Large intestine (tissue), 3 donors: Measurements from ENCODE around the gene ATXN7. TPM values are rescaled to one million over a fixed set of nuclear protein-coding genes. Genes with fewer than 3 reads are reported as not detected.

ENCODE experiments used
- DNase-seq, 2 donors: peaks; one replicate each; pipeline versions ENCODE4 v3.0.0 to v3.0.0-alpha.2; 2013
- H3K27ac ChIP-seq: one replicate; pipeline ENCODE4 v1.5.1; 2013; ENCODE audit warnings: low read length
- H3K27me3 ChIP-seq: 2 replicates; pipeline ENCODE4 v1.6.1; 2013; ENCODE audit warnings: low read length; ENCODE audit not compliant: control insufficient read depth, insufficient read depth
- H3K36me3 ChIP-seq: 2 replicates; pipeline ENCODE4 v1.6.1; 2013; ENCODE audit warnings: low read length; ENCODE audit not compliant: control insufficient read depth, insufficient read depth
- H3K4me1 ChIP-seq: one replicate; pipeline ENCODE4 v1.6.1; 2013; ENCODE audit warnings: low read length; ENCODE audit not compliant: control insufficient read depth, insufficient read depth
- H3K4me3 ChIP-seq: one replicate; pipeline ENCODE4 v1.5.1; 2013; ENCODE audit warnings: low read length
- H3K9me3 ChIP-seq: one replicate; pipeline ENCODE4 v1.6.1; 2013; ENCODE audit warnings: mild to moderate bottlenecking, low read depth, low read length, moderate library complexity; ENCODE audit not compliant: control insufficient read depth
- WGBS: methylation state at CpG from one replicate; pipeline ENCODE4 v1.1.5; 2013; ENCODE audit warnings: low lambda C conversion rate; ENCODE audit not compliant: insufficient coverage; 5-methylcytosine and 5-hydroxymethylcytosine counted together
- polyA plus RNA-seq: library from polyadenylated mRNA; unstranded; fragments of 120-200 nt; gene quantifications from one replicate; pipeline ENCODE4 v1.2.1, GENCODE V29; 2013

Gene ATXN7
- polyA plus RNA-seq, 1 donor: 21.0 TPM

GRCh38 chr3:63905731-63906620 is 42.3 kb downstream of the ATXN7 start:
- H3K9me3 ChIP-seq: no peaks in the 10 kb centered on the region
- H3K36me3 ChIP-seq: no peaks in the 10 kb centered on the region
- DNase-seq: no peak
- no peak overlapping the region for H3K27ac ChIP-seq
- no peaks in the 10 kb centered on the region for H3K27me3 ChIP-seq
- WGBS: no CpG with 5 or more reads among the region's 4 CpGs
- peaks cover 4% of the 10 kb centered on the region for H3K4me1 ChIP-seq
- no peak overlapping the region for H3K4me3 ChIP-seq

GRCh38 chr3:63908081-63908736 is 44.5 kb downstream of the ATXN7 start:
- WGBS: 63% methylated on average over 1 of the region's 2 CpGs
- Histone ChIP-seq H3K36me3 (no peaks in the 10 kb centered on the region), H3K9me3 (no peaks in the 10 kb centered on the region), H3K4me3 (no peak overlapping the region), H3K4me1 (peaks cover 5% of the 10 kb centered on the region), H3K27me3 (no peaks in the 10 kb centered on the region), H3K27ac (no peak overlapping the region)
- DNase-seq: no peak

DNA sequence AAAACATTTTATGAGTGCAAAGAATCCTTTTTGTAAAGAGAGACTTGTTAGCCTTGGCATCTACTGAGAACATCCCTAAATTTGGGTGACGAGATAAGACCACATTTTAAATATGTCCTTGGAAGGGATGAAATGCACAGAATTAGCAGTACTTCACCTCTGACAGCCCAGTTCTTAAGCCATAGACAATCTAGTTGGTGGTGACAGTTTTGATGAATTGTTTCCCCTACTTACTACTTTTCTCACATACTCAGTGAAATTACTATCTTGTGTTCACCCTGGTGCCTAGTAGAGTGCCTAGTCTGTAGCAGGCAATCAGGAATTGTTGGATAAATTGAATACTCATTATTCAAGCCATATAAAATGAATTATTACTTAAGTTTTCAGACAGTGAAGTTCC is 45.1 kb downstream of the ATXN7 start:
- Histone ChIP-seq H3K27me3 (no peaks in the 10 kb centered on the region), H3K27ac (no peak overlapping the region), H3K36me3 (no peaks in the 10 kb centered on the region), H3K4me3 (no peak overlapping the region), H3K9me3 (no peaks in the 10 kb centered on the region), H3K4me1 (peaks cover 7% of the 10 kb centered on the region)
- no peak for DNase-seq
- no CpG with 5 or more reads among the region's 1 CpG for WGBS

- WGBS: no CpG with 5 or more reads among the region's 2 CpGs
- Histone ChIP-seq H3K27me3 (no peaks in the 10 kb centered on the region), H3K36me3 (no peaks in the 10 kb centered on the region), H3K27ac (no peak overlapping the region), H3K4me3 (no peak overlapping the region), H3K4me1 (peaks cover 7% of the 10 kb centered on the region), H3K9me3 (no peaks in the 10 kb centered on the region)
- no peak for DNase-seq
Observed at GRCh38 chr3:63909431-63909830, 45.8 kb downstream of the ATXN7 start.

GRCh38 chr3:63910001-63910400 is 46.3 kb downstream of the ATXN7 start:
- H3K36me3 ChIP-seq: peaks cover 2% of the 10 kb centered on the region
- H3K4me3 ChIP-seq: no peak overlapping the region
- H3K9me3 ChIP-seq: no peaks in the 10 kb centered on the region
- peaks cover 7% of the 10 kb centered on the region for H3K4me1 ChIP-seq
- H3K27ac ChIP-seq: no peak overlapping the region
- no peak for DNase-seq
- 100% methylated on average over 3 of the region's 4 CpGs for WGBS
- H3K27me3 ChIP-seq: no peaks in the 10 kb centered on the region

DNA sequence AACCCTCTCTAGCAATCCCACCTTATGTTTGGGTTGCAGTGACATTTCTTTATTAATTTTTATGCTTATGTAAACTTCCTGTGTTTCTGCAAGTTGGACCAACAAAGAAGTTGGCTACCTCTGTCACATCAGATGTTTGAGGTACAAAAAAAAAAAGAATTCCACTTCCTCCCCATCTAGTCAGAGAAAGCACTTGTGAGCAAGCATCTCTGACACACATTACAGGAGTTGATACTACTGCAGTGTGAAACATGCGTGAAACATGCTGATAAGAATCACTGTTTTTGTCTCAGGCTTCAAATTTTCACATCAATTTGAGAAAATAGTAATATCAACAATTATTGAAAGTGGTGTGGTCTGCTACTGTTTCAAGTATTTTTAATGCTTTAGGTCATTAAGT is 47.2 kb downstream of the ATXN7 start:
- H3K36me3 ChIP-seq: peaks cover 3% of the 10 kb centered on the region
- H3K4me3 ChIP-seq: peak overlapping the region; percentile 79

GRCh38 chr3:63911509-63911872 is 47.8 kb downstream of the ATXN7 start:
- Histone ChIP-seq H3K4me3 (peak overlapping the region; percentile 79), H3K27me3 (no peaks in the 10 kb centered on the region), H3K36me3 (peaks cover 7% of the 10 kb centered on the region), H3K9me3 (no peaks in the 10 kb centered on the region), H3K4me1 (peaks cover 7% of the 10 kb centered on the region), H3K27ac (peak overlapping the region; percentile 91)
- WGBS: no CpG with 5 or more reads among the region's 18 CpGs
- DNase-seq: no peak

More for the DNA sequence above, 47.2 kb downstream of the ATXN7 start:
- H3K27ac ChIP-seq: peak overlapping the region; percentile 91
- no CpG with 5 or more reads among the region's 1 CpG for WGBS
- H3K4me1 ChIP-seq: peaks cover 7% of the 10 kb centered on the region
- no peaks in the 10 kb centered on the region for H3K9me3 ChIP-seq
- no peaks in the 10 kb centered on the region for H3K27me3 ChIP-seq
- peak in 1 of 2 donors; percentile 35 for DNase-seq

- H3K27ac ChIP-seq: peak within 1 kb of the TSS; percentile 91
- peaks cover 7% of the 10 kb centered on the region for H3K4me1 ChIP-seq
- no peaks in the 10 kb centered on the region for H3K9me3 ChIP-seq
- peak; percentile 92 to 96 for DNase-seq
- peaks cover 7% of the 10 kb centered on the region for H3K36me3 ChIP-seq
- no CpG with 5 or more reads among the region's 115 CpGs for WGBS
- H3K27me3 ChIP-seq: no peaks in the 10 kb centered on the region
- H3K4me3 ChIP-seq: peak within 1 kb of the TSS; percentile 79
Observed at GRCh38 chr3:63911873-63912767, 48.5 kb downstream of the ATXN7 start, which contains the start of gene SCAANT1. Gene SCAANT1 (minus strand): TSS chr3:63912383.

DNA sequence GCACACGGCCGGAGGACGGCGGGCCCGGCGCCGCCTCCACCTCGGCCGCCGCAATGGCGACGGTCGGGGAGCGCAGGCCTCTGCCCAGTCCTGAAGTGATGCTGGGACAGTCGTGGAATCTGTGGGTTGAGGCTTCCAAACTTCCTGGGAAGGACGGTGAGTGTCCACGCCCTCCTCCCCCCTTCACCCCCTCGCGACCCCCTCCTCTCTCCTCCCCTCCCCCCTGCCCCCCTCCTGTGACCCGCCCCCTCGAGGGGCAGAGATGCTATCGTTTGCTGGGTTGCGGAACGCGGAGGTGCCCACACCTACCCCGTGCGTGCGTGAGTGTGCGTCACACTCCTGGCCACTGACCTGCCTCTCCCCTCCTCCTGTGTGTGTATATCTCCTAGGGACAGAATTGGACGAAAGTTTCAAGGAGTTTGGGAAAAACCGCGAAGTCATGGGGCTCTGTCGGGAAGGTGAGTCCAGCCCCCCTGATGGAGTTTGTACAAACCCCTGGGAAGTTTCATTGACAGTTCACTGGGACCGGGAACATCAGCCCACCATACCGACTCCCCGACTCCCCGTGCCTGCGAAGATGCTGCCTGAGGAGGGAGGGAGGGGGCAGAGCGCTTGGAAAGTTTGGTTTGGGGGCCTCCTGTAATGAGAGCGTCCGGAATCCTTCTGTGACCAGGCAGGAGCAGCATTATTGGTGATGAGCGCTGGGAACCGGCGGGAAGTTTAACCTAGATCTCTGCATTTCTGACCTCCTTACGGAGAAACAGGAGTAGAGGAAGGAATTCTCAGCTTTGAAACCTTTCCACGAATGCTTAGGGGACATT is 49.3 kb downstream of the ATXN7 start:
- Histone ChIP-seq H3K4me3 (peak overlapping the region; percentile 51), H3K27ac (peak overlapping the region; percentile 69), H3K27me3 (no peaks in the 10 kb centered on the region), H3K9me3 (no peaks in the 10 kb centered on the region), H3K4me1 (peaks cover 7% of the 10 kb centered on the region), H3K36me3 (peaks cover 15% of the 10 kb centered on the region)
- DNase-seq: peak; percentile 67 to 79
- WGBS: no CpG with 5 or more reads among the region's 46 CpGs
